Endothelial cell (in vitro differentiated cells): Measurements from ENCODE around the gene MGST2. TPM values are rescaled to one million over a fixed set of nuclear protein-coding genes. Genes with fewer than 3 reads are reported as not detected.
"Not testable (repeated sequence)": the region's sequence is repeated elsewhere in the genome, so short reads cannot be mapped to it uniquely, and the experiment has no call there.

Experiments used
- DNase-seq: peaks from one replicate; pipeline ENCODE4 v3.0.0; 2021; ENCODE audit warnings: low spot score
- H3K27ac Mint-ChIP-seq: one replicate; pipeline ENCODE4 v1.8.0; 2021; ENCODE audit warnings: mixed read lengths, inconsistent platforms; ENCODE audit not compliant: unreplicated experiment
- H3K27me3 Mint-ChIP-seq: one replicate; pipeline ENCODE4 v1.8.0; 2021; ENCODE audit warnings: mild to moderate bottlenecking, moderate library complexity, mixed read lengths, inconsistent platforms; ENCODE audit not compliant: unreplicated experiment
- H3K36me3 Mint-ChIP-seq: one replicate; pipeline ENCODE4 v1.8.0; 2021; ENCODE audit warnings: mild to moderate bottlenecking, low read depth, mixed read lengths, inconsistent platforms; ENCODE audit not compliant: unreplicated experiment
- H3K4me1 Mint-ChIP-seq: one replicate; pipeline ENCODE4 v1.8.0; 2021; ENCODE audit warnings: mild to moderate bottlenecking, mixed read lengths, inconsistent platforms; ENCODE audit not compliant: unreplicated experiment
- H3K4me3 Mint-ChIP-seq: one replicate; pipeline ENCODE4 v1.8.0; 2021; ENCODE audit warnings: mild to moderate bottlenecking, mixed read lengths, inconsistent platforms; ENCODE audit not compliant: unreplicated experiment
- H3K9me3 Mint-ChIP-seq: one replicate; pipeline ENCODE4 v1.8.0; 2021; ENCODE audit warnings: mixed read lengths, inconsistent platforms; ENCODE audit not compliant: unreplicated experiment
- total RNA-seq: library from RNA; stranded (reverse); fragmentation: NEBNext Ultra II Directional; extraction: Animal tissue kit (Norgen Biotek cat#: 25700); gene quantifications from one replicate; pipeline ENCODE4 v1.2.1, GENCODE V29; 2021; ENCODE audit not compliant: unreplicated experiment
- TF ChIP-seq, protein P1 (sequence below): fragments of 200-600 bp; sonication (generic); IDR thresholded peaks from one replicate; pipeline ENCODE4 v1.5.0; 2021; ENCODE audit warnings: antibody characterized with exemption; ENCODE audit not compliant: unreplicated experiment

The MGST2 gene
- total RNA-seq, 1 donor from 2014 or later, result 98.3 TPM

DNA sequence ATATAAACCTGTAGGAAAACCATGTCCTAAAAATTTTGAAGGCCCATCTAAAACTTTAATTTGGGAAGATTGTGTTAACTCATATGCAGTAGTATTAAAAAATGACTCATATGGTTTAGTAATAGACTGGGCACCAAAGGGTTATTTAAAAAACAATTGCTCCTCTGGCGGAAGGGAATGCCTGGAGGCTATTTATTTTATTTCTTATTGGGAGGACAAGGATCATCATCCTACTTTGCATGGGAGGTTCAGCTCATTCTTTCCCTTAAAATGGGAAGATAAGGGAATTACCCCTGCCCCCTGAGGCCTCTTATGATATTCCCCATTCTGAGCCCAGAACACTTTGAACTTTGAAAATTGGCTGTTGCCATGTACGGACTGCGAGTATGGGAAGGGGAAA lies 29.7 kb upstream of the MGST2 start:
- Mint-ChIP-seq H3K36me3 (no peaks in the 10 kb centered on the region), H3K27ac (no peak overlapping the region), H3K4me3 (no peak overlapping the region), H3K4me1 (peaks cover 12% of the 10 kb centered on the region), H3K9me3 (peaks cover 5% of the 10 kb centered on the region), H3K27me3 (peaks cover 4% of the 10 kb centered on the region)
- TF ChIP-seq, protein P1, sequence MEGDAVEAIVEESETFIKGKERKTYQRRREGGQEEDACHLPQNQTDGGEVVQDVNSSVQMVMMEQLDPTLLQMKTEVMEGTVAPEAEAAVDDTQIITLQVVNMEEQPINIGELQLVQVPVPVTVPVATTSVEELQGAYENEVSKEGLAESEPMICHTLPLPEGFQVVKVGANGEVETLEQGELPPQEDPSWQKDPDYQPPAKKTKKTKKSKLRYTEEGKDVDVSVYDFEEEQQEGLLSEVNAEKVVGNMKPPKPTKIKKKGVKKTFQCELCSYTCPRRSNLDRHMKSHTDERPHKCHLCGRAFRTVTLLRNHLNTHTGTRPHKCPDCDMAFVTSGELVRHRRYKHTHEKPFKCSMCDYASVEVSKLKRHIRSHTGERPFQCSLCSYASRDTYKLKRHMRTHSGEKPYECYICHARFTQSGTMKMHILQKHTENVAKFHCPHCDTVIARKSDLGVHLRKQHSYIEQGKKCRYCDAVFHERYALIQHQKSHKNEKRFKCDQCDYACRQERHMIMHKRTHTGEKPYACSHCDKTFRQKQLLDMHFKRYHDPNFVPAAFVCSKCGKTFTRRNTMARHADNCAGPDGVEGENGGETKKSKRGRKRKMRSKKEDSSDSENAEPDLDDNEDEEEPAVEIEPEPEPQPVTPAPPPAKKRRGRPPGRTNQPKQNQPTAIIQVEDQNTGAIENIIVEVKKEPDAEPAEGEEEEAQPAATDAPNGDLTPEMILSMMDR, result no peak
- no peak for DNase-seq

DNA sequence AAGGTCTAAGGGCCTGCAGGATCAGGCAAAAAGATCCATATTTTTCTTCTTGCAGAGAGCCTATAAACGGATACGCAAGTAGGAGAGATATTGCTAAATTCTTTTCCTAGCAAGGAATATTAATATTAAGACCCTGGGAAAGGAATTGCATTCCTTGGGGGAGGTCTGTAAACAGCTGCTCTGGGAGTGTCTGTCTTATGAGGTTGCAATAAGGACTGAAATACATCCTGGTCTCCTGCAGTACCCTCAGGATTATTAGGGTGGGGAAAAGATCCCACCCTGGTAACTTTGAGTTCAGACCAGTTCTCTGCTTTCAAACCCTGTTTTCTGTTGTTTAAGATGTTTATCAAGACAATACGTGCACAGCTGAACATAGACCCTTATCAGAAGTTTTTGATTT lies 27.3 kb upstream of the MGST2 start:
- not testable (repeated sequence) for H3K36me3 Mint-ChIP-seq, H3K4me3 Mint-ChIP-seq, H3K27me3 Mint-ChIP-seq, H3K27ac Mint-ChIP-seq, H3K4me1 Mint-ChIP-seq, H3K9me3 Mint-ChIP-seq, DNase-seq

DNA sequence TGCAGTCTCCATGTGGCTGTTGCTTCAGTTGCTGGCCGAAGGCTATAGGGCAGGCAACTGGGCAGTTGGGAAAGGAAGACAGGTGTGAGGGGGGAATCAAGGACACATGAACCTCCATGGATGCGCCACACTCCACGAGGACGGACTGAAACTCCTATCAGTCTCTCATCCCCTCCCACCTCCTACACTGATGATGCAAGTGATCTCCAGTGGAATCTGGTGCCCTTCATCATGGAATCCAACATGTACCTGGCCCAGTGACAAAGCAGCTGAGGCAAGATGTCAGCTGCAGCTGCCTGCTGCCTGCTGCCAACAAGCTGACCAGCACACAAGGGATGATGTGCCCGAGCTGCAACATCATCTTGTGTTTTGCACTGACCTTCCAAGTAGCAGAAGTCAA lies 26.0 kb upstream of the MGST2 start:
- TF ChIP-seq, protein P1, result no peak
- Mint-ChIP-seq H3K9me3 (peaks cover 5% of the 10 kb centered on the region), H3K27ac (no peak overlapping the region), H3K36me3 (no peaks in the 10 kb centered on the region), H3K4me3 (no peak overlapping the region), H3K4me1 (no peaks in the 10 kb centered on the region), H3K27me3 (peaks cover 4% of the 10 kb centered on the region)
- DNase-seq, result no peak

DNA sequence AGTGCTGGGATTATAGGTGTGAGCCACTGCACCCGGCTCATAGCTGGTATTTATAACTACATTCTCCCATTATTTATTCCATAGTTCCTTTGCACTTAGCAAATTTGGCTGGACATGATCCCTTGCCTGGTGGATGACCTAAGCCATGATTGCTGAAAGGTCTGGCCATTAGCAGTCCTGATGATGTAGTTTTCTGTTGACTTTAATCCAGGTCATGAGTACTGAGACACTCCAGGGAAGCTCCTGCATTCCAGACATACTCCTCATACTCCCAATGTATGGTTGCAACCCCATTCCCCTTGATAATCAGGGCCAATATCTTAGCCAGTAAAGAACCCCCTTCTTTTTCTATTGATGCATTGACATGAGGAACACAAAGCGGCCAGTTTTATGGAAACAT lies 24.4 kb upstream of the MGST2 start:
- Mint-ChIP-seq H3K36me3 (no peaks in the 10 kb centered on the region), H3K9me3 (peaks cover 5% of the 10 kb centered on the region), H3K27me3 (peaks cover 4% of the 10 kb centered on the region), H3K27ac (no peak overlapping the region), H3K4me1 (no peaks in the 10 kb centered on the region), H3K4me3 (no peak overlapping the region)
- TF ChIP-seq, protein P1, result no peak
- DNase-seq, result no peak

DNA sequence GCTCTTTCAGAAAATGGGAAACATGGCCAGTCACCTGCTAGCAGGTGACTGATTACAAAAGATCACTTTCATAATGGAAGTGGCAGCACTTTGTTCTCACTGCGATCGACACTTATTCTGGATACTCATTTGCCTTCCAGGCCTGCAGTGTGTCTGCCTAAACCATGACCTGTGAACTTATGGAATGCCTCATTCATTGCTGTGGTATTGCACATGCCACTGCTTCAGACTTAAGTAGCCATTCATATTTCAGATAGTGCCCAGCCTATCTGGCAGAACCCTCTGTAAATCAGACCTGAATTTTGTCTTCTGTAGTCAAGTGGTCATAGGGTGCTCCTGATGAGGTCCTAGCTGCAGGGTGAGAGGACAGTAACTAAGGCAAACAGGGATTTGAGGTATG lies 23.3 kb upstream of the MGST2 start:
- Mint-ChIP-seq H3K4me3 (no peak overlapping the region), H3K36me3 (no peaks in the 10 kb centered on the region), H3K4me1 (no peaks in the 10 kb centered on the region), H3K27ac (no peak overlapping the region), H3K9me3 (peaks cover 5% of the 10 kb centered on the region), H3K27me3 (peaks cover 4% of the 10 kb centered on the region)
- TF ChIP-seq, protein P1, result no peak
- no peak for DNase-seq
